ENCODE results near the gene PHB1.

The PHB1 gene

DNA sequence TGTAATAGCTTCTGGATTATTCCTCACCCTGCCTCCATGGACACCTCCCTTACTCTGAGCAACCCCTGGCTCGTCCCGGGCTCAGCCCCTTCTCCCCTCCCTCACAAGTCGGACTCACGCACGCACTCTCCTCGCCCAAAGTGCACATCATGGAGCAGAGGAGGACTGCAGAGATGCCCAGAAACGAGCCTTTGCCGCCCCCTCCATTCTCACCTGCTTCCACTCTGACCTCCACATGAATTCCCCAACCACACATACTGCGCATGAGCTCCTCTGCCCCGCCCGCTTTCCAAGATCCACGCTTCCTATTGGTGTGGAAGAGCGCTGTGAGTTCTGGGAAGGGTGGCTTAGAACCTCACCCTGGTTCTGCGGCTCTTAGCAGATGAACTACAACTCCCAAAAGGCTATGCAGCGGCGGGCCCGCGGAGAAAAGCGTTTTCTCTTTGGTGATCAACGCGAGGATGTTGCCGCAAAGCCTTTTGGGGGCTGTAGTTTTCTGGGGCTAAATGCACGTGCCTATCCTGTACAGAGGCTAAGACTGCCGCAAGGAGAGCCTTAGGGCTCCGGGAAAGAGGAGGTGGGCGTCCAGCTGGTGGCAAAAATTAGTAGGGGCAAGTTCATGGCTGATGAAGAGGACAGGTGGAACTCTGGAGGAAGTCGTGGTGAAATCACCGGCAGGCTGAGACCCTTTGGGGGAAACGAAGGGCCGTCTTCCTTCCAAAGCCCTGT, at the start of gene PHB1:
Gene PHB1, minus strand, starts transcription at position 261 of the 729 bp plus-strand sequence. CDS start 1,618 bp downstream, outside the sequence.
- DNase-seq, result peak; percentile 92

DNA sequence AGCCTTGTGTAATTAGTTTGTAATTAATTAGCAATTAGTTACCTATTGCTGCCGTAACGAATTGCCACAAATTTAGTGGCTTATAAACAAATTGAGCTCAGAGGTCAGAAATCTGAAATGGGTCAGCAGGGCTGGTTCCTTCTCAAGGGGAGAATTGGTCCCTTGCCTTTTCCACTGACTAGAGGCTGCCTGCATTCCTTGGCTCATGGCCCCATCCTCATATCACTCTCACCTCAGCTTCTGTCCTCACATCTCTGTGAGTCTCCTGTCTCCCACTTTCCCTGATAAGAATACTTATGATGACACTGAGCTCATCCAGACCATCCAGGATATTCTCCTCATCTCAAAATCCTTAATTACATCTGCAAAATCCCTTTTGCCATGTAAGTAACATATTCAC, 49.4 kb upstream of the PHB1 start:
- DNase-seq, result no peak

DNA sequence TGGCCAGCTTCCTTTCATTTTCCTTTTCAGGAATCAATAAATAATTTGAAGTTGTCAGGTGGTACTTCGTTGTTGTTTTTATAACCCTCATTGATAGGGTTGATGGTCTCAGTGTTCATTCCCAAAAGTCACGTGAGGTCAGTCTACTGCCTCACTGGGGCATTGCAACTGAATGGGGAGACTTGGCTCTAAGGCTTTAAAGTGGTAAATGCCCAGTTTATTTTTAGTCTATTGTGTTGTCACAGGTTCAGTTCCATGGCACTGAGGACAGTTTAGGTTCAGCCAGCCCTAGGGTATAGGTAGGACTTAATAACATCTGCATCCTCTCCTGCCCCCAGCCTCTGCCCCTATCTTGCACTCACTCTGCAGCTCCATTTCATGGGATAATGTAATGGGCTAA, 46.9 kb upstream of the PHB1 start:
- DNase-seq, result no peak

DNA sequence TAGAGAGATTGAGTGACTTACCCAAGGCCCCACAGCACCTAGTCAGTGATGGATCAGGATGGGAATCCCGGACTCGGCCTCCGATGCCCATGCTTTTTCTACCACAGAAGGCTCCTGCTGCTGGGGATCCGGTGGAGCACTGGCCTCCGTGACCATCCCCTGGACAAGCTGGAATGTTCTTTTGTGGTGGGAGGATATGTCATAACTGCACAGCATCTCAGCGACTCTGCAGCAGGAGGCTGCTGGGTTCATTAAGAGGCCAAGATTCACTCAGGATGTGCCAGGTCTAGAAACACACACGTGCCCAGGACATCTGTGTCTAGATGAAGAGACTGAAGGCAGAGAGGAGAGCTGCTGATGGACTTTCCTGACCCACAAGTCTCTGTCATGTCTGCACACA, 45.7 kb upstream of the PHB1 start:
- DNase-seq, result no peak

GRCh38 chr17:49459401-49459984, 44.8 kb upstream of the PHB1 start:
- no peak for DNase-seq

- DNase-seq, result no peak
These were observed 43.2 kb upstream of the PHB1 start for GRCh38 chr17:49457564-49458535.

DNA sequence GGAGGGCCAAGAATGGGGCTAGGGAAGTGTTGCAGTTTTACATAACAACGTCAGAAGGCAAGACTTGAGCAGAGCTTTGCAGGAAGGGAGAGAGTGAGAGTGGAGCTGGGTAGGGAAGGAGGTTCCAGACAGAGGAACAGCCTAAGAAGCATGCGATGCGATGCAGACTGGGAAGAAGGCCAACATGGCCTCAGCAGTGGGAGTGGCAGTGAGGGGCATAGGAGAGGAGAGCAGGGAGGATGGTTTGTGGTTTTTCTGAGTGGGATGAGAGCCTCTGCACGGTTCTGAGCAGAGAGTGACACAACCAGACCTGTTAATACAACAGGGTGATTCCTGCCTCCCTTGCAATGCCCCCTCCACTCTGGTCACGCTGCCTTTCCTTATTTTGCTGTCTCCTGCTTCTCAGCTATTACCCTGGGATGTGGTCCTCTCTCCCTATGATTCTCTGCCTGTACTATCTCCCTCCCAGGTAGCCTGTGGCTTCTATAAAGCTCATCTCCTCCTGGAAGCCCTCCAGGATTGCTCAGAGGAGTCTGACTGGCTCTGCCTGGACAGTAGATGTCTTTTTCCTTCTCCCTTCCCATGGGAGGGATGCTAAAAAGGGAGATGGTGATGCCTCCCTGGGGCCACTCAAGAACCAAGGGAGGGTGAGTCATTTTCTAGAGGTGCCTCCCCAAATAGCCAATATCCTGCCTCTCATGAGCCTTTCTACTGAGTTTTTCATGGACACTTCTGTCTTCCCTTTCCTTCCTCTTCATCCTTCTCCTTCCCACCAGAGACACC, 41.7 kb upstream of the PHB1 start:
- no peak for DNase-seq

GRCh38 chr17:49455272-49455861, 40.7 kb upstream of the PHB1 start:
- no peak for DNase-seq

DNA sequence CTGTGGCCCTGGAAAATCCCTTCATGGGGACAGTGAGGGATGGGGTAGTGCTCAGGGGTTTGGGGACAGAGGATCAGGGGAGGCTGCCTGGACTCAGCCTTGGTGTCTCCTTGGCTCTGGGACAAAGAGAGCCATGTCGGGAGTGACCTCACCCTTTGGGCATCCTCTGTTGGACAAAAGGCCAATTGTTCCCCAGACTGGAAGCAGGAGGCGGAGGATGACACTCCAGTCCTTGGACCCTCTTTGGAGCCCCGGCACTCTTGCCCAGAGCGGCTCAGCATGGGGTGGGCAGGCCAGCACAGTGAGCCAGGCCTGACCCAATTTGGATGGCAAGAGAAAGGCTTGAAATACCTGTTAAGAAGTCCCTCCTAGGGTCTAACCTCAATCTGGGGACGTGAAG, 39.4 kb upstream of the PHB1 start:
- no peak for DNase-seq

DNA sequence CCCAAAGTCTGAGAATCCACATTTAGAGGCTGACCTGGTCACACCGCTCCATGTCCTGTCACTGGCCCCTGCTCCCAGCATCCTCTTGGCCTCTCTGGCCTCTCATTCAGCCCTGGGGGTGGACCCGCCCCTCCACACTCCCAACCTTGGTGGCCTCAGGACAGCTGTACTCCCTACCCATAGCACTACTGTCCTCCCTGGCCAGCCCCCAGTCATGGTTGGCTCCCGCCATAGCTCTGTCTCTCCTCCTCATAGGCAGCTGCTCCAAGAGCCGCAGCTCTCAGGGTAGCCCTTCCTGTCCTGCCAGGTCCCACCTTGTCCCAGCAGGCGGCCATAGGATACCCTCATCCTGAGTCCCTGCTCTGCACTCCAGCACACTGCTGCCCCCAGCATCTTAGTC, 38.0 kb upstream of the PHB1 start:
- DNase-seq, result no peak

- no peak for DNase-seq
These were observed 37.5 kb upstream of the PHB1 start for GRCh38 chr17:49452201-49452600.

- no peak for DNase-seq
These were observed 36.1 kb upstream of the PHB1 start for GRCh38 chr17:49450735-49451134.

GRCh38 chr17:49450181-49450580, 35.5 kb upstream of the PHB1 start:
- DNase-seq, result no peak

- DNase-seq, result no peak
These were observed 33.1 kb upstream of the PHB1 start for GRCh38 chr17:49447628-49448302.

GRCh38 chr17:49445591-49445990, 30.9 kb upstream of the PHB1 start:
- no peak for DNase-seq

DNA sequence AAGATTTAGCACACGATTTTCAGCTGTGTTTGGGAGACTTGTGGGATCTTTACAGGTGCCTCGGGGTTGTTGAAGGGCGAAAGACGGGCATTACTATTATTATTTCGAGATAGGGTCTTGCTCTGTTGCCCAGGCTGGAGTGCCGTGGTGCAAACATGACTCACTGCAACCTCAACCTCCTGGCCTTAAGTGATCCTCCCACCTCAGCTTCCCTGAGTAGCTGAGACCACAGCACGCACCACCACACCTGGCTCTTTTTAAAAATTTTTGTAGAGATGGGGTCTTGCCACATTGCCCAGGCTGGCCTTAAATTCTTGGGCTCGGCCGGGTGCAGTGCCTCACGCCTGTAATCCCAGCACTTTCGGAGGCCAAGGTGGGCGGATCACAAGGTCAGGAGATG, 29.7 kb upstream of the PHB1 start:
- no peak for DNase-seq

DNA sequence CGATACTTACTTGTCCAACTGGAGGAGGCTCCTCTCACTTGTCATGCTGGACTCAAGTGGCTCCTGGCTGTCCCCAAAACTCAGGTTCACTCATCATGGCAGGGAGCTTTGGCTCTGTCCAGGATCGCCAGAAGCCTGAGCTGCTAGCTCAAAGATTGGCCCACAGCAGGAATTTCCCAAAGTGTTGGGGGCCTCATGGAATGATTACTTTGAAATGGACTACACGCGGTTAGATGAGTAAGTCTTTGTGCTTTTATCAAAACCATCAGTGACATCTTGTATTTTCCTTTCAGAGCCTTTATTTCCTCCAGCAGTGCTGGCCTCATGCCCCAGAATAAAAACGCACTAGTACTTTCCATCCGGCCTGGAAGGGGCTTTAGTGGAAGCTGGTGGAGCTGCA, 29.2 kb upstream of the PHB1 start:
- DNase-seq, result no peak

- no peak for DNase-seq
These were observed 27.4 kb upstream of the PHB1 start for GRCh38 chr17:49442041-49442440.

DNA sequence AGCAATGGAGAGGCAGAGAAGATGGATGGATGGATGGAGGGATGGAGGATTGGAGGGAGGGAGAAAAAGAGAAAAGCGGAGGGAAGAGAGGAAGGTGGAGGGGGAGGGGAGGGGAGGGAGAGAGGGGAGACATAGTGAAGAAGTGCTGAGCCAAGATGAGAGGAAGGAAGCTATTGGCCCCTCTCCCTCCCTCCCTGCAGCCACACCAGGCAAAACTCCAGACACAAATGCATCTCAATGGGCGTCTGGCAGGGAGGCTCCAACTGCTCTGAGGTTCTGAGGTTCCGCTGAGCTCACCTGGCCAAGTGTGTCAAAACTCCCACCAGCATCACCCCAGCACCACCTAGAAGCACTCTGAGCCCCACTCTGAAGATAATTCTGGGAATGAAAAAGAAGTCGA, 26.9 kb upstream of the PHB1 start:
- no peak for DNase-seq

DNA sequence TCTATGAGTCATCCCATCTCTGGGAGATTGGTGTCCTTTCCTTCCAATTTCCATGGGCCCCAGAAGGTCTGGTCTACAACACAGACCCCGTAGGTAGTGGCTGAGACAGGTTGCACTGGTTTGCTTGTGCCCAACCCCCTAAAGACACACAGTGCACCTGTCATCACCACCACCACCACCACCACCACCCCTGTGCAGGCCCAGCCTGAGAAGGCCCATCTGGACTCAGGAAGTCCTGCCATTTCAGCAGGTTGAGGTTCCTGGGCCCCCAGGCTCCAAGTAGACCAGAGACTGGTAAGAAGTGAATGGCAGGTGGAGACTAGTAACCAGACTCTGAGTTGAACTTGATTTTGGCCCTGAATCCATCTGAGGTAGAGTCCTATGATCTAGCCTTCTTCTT, 25.9 kb upstream of the PHB1 start:
- DNase-seq, result no peak

DNA sequence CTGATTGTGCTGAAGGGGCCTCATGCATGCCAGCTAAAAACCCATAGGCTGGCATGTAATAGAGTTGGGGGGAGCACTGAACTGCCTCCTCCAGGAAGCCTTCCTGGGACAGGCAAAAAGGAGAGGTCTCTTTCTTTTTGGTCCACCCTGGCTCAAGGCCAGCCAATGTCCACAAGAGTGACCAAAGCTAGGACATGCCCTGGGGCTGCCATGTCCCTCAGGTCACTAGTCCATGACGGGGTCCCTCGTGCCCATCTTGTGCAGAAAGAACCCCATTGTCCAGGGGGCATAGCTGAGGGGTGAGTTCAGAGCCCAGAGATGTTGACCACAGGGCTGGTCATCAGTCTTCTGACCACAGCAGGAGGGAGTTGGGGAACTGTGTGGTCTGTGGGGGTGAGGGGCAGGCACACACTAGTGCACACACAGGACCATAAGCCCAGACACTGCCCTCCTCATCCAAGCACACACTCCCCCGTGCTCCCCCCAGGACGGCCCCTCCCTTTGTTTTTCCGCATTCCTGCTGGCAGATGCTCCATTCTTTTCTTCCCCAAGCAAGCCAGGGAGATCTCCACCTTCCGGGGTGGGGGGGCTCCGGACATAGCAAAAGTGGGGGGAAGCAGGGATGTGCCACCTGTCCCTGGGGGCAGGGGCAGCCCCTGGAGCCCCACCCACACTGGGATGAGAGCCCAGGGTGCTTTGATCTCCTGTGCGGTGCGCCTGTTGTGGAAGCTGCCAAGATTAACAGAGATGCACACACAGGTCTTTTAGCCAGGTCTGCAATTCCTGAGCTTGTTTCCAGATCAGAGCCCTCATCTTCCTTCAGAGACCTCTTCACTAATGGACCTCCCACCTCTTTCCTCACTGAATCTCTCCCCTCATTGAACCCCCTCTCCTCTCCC, 25.2 kb upstream of the PHB1 start:
- no peak for DNase-seq
